ENCODE results near the gene ADD3.

Gene ADD3

DNA sequence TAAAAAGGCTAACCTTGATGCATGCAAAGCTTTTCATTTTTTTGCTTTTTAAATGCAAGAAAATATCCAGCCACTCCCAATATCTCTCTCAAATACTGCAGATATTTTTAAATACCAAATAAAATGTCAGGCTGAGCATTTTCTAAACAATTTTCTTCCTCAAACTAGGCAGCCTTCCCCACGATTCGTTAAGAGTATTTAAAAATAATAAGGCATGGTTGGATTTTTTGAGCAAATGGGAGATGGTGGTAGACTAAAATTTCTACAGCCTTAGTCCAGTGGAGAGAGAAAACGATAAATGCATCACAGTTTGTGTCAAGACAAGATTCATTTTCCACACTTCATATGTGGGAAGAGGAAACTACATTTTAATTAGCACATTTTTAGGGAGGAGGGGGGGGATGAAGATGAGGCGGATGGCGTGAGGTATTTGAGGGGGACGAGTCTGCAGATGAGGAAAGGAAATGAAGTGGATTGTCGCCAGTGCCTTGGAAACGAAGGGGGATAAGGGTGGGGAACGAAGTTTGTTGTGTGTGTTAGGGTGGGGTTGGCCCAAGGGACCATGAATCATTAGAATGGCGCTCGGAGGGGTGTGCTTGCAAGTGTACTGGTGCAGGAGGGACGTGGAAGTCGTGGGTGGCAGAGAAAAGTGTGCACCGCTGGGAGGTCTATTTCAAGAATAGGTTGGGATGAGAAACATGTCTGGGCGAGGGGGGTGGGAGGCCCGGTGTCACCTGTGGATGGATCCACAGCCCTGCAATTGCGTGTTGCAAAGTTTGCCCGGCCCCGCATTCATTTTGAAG lies 1.2 kb upstream of the ADD3 start:
- DNase-seq: peak in 1 of 2 donors; percentile 30

DNA sequence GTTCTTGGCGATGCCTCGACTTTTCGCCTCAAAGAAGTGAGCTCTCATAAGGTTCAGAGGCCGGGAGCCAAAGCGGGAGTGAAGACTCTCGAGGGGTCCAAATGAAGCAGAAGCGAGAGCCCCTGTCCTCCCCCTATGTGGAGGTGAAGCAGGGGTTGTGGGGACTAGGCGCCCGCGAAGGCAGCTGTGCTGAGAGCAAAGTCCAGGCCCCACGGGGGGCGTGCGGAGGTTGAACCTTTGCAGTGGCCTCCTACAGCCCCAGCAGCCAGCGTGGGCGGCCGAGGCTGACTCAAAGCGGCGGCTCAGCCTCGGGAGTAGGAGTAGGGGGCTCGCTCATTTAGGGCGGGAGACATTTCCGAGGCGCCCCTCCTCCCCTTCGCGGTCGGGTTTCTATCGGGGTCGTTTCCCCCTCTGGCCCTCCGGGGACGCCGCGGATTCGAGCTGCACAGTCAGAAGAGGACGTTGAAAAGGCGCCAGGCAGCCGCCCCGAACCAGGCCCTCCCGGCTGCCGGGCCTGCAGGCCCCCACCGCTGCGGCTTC lies 553 bp upstream of the ADD3 start:
- peak in 1 of 2 donors; percentile 37 for DNase-seq

DNA sequence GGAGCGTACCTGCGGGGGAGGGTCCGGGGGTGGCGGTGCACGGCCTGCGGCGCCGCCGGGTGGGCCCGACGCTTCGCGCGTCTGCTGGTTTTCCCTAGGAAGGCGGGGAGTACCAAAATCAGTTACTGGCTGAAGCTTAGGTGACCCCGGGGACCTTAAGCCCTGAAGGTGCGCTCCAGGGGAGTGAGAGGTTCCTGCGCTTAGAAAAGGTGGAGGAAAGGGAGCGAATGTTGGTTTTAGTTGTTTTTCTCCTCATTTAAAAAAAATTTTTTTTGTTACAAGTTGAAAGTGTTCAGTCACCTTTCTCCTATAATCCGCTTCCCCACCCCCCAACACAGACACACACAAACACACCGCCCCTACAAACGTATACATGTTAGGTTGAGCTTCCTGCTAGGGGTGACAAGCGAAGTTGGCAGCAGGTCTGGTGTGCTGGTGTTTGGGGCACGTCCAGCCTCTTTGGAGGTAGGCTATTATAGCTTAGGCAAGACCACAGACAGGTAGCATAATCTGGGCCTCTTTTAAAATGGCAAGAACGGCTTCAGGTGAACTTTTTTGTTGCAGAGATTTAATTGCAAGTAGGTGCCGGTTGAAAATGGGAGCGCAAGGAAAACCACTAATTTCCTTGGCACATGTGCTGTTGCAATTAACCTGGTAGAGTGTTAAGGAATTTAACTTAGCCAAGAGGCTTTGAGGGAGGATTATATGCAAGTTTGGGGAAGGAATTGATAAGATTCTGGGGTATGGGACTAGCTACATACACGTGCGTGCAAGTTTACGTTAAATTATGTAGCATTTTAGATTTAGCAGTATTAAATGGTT lies 945 bp downstream of the ADD3 start:
- DNase-seq: peak in 1 of 2 donors; percentile 11

DNA sequence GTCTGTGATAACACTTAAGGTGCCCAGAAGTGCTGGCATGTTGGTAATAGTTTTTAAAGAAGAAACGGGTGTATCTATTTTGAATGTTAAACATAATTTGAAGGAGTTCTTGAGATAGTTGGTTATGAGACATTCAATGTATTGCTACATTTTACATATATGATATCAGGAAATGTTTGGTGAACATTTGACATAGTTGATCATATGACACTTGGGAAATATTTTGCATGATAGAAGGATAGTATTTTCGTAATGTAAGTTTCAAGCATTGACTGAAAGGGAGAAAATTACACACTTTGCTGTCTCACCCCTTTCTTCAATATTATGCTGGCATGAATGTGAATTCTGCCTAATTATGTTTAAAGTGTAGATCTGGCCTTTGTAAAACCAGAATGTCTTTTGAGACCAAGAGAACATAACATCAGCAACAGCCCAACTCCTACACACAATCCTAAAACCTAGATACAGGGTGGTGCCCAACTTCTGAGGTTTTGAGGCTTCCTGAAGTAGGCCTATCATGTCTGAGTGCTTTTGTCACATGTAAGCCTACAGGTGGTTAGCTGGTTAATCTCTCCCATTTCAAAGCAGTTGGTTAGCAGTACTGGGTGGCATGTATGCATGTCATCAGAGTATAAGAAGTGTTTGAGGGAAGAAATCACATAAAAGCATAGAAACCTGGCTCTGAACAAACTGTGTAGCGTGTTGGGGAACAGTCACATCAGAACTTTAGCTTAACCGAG lies 2.1 kb downstream of the ADD3 start:
- no peak for DNase-seq

DNA sequence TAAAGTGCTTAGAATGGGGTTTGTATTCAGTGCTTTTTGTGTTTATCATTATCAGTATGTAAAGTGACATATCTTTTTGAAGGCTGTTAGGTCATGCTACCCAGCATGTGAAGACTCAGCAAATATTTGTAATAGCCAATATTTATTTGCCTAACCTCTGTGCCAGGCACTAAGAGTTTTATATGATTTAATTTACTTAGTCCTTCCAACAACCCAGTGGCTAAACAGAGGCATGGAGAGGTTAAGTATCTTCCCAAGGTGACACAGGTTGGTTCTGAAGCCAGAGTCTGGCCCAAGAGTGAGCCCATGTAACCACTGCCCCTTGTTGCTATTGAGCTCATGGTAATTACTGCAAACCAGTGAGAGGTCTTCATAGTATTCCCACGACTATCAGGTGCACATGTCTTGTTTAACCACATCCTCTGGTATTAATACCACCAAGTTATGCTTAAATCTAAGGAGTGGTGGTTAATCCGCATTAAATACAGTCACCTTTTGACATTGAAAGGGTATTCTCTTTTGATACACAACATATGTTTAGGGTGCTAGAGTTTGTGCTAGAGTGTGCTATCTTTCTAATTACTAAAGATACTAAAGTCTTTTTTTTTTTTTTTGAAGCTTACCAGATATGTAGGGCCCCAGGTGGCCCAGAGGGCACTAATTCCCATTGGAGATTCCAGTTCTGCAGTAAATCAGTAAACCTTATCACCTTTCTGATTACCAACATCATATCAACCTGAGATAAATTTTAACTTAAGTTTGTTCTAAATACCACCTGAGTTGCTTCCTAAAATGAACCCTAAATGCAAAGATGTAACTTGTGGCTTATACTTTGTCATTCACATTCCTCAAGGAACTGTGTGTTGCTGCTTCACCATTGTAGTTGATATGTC lies 2.9 kb downstream of the ADD3 start:
- no peak for DNase-seq

DNA sequence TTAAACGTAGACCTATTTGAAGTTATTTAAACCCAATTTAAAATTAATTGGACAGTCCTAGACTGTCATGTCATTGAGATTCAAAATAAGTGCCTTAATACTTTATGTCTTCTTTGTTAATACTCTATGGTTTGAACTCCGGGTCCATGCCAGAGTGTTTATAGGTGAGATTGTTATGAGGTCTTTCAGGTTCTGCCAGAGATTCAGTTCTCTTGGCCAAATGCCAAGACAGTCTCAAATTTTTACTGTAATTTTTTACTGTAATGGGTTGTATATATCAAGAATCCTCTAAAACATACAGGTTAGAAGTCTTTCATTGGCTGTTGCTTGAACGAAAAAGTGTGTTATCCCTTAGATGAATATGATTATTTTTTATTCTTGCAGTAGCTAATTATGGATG lies 3.9 kb downstream of the ADD3 start:
- no peak for DNase-seq

DNA sequence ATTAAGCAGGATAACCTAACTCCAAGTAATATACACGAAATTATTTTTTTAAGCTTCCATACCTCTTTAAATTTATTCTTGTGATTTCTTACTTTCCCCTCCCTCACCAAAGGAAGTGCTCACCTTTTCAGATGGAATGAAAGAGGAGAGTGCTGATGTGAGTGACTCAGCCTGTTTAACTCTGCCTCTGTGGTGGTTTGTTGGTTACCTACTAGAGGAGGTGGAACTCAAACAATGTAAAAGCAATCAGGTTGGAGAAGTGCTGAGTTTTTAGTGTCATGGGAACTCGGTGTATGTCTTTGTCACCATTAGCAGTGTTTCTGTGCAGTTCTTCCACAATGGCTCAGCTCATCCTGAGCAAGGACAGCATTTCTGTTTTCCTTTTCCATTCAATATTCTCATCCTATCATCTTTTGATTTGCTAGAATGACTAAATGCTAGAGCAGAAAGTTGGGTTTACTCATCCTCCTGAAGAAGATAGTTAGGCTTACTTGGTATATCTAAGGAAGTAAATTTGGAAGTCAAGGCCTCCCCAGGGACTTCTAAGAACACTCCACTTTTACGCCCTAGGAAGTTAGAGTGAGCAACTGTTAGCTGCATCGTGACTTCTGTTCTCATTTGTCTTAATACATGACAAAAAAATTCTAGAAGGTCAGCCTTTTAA lies 6.0 kb downstream of the ADD3 start:
- no peak for DNase-seq

DNA sequence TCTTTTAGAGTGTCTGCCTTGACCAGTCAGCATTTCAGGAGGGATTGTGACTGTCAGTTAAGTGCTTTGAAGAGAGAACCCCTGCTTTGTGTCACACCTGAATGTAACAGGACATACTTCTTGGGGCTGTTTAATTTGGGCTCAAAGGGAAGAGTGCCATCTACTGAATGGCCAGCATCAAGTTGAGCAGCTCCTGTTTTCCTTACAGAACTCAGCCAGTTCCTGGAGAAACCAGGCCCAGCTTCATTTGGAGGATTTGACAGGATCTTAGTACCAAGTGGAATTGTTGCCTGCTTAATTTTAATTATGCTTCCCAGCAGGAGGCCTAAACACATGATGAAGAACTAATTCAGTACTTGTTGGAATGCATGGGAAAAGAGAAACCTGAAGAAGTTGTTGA lies 8.3 kb downstream of the ADD3 start:
- no peak for DNase-seq

DNA sequence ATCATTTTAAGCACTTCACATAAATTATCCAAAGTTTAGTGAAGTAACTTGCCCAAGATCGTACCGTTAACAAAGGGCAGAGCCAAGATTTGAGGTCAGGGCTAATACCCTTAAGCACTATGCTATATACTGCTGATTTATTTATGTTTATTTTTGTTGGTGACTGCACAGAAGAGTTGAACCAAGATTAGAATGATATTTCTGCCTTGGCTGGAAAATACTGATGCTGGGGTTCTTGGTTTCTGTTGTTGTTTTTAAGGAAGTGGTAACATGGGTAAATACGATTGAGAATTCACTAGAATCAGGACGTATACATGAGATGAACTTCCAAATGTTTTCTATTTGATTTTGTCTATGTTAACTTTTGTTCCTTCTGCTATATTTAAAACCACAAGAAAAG lies 9.3 kb downstream of the ADD3 start:
- no peak for DNase-seq

DNA sequence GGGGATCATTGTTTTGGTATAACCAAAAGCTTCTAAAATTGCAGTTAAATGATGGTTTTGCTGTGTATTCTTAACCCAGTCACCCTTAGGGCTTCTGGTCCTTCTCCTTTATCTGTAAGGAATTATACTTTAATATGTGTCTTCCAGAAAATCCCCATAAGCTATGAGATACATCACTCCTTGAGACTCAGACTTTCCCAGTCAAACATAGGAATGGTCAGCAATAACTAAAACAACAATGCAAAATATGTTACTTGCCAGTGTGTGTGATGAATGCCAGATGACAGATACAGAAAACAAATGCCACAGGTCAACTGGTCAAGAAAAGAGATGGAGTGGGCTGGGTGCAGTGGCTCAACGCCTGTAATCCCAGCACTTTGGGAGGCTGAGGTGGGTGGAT lies 10.1 kb downstream of the ADD3 start:
- DNase-seq: no peak

DNA sequence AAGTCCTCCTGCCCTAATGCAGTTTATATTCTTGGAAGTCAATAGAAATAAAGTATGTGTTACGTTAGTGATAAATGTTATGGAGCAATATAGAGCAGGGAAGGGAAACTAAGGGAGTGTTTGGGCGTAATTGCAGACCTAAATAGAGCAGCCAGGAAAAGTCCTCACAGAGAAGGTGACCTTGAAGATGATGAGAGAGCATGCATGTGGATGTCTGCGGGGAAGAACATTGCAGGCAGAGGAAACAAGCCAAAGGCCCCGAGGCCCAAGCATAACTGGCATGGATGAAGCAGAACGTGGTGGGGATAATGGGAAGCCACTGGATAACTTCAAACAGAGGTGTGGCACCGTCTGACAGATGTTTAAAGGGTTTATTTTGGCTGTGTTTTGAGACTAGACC lies 12.5 kb downstream of the ADD3 start:
- DNase-seq: no peak

DNA sequence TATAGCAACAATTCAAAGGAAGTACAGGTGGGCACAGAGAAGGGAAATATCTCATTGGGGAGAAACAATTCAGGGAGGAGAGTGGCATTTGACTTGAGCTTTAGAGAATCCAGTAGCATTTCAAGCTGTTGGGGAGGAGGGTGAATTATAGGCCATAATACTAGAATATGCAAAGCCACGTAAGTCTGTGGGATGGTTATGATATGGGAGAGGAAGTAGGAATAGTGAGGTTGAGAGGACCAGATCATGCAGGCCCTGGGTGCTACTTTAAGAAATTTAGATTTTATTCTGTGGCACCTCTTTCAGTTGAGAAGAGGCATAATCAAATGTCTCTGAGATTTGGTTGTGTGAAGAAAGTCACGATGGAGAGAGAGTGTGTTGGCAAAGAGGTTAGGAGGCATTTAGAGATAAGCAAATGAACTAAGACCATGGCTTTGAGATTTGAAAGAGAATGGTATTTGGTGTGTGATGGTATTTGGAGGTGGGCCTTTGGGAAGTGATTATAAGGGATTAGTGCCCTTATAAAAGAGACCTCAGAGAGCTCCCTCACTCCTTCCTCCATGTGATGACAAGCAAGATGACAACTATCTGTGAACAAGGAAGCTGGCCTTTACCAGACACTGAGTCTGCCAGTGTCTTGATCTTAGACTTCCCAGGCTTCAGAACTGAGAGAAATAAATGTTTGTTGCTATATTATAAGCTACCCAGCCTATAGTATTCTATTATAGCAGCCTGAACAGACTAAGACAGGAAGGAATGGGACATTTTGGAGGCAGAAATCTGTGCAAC lies 15.1 kb downstream of the ADD3 start:
- peak in 1 of 2 donors; percentile 34 for DNase-seq

DNA sequence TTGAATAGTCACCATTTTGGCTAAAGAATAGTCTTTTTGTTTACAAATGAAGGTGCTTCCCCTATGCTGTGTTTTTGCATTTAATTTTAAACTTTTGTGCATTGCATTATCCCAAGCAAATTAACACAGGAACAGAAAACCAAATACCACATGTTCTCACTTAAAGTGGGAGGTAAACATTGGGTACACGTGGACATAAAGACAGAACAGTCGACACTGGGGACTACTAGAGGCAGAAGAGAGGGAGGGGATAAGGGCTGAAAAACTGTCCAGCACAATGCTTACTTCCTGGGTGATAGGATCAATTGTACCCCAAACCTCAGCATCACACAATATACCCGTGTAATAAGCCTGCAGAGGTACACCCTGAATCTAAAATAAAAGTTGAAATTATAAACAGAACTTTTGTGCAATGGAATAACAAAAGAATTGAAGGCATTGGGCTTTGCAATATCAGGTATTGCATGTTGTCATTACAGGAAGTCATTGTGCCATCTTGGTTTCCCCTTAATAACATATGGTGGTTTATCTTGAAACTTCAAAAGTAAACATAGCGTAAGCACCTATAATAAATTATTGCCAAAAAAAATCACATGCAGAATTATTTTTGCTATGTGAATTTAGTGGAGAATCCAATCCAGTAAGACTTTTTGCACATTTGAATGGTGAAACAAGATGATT lies 16.1 kb downstream of the ADD3 start:
- no peak for DNase-seq

DNA sequence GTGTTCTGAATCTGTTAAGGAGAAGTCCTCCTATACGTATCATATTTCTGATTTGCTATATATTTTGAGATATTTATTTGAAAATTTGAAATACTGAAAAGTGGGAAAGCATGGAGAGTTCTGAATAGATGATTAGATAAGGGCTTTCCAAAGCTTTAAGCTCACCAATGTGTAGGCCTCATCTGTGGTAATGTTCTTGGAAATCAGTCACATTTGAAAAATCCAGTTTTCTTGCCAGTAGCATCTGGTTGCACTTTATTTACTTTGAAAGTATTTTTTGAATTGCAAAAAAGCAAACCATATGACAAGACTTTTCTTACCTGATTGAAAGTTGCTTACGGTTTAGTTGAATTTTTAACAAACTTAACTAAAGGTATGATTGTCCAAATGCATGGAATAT lies 21.7 kb downstream of the ADD3 start:
- DNase-seq: no peak

DNA sequence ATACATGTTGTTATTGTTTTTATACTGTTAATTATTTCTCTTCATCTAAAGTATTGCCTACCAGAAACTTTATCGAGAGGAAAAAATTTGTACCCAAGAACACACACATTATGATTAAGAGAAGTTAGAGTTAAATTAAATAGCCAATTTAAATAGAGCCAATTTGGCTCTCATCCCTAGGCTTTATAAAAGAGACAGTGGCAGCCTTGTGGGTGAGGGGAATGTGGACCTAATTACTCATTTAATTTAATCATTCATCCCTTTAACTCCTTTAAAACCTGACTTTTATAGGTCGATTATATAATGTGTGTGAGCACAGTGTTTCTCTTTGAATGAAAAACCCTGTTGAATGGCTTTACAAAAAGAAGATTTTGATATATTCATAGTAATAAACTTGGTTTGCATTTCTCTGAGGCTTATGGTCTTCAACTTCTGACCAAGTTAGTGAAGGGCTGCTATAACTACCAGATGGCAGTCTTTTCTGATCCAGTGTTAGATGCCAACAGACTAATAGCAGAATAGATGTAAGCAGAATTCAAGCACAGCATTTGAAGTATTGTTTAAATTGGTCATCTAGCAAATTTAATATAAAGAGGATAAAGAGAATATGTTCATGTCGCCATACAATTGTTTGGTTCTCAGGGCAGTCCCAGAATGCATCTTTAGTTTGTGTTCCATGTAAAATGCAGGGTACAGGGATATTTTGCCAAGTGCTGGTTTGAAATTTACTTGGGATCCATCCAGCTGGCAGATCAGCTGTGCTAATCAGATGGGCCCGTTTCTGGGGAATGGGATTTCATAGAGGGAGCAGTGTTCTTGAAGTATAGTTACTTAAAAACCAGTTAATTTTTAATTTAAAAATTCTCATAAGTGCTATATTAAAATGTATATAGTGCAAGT lies 25.3 kb downstream of the ADD3 start:
- no peak for DNase-seq

DNA sequence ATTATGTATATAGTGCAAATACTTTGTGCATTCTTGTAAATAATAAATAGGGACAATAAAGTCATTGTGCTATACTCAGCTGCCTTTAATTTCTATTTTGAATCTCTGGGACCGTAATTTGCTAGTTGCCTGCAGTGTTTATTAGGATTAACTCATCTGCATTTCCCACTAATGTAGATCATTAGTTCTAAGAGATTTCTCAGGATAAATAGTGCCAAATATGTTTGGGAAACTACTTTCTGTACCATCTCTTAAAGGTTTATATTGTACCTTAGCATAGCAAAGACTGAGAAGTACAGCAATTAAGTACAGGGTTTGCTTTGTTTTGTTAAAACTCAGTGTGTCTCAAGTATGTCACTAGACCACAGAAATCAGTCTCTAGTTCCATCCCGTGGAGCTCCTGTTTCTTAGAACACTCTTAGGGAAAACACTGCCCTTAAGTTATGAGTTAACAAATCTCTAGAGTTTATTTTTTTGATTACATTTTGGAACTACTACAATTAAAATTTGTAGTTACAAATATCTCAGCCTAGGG lies 26.0 kb downstream of the ADD3 start:
- DNase-seq: no peak

DNA sequence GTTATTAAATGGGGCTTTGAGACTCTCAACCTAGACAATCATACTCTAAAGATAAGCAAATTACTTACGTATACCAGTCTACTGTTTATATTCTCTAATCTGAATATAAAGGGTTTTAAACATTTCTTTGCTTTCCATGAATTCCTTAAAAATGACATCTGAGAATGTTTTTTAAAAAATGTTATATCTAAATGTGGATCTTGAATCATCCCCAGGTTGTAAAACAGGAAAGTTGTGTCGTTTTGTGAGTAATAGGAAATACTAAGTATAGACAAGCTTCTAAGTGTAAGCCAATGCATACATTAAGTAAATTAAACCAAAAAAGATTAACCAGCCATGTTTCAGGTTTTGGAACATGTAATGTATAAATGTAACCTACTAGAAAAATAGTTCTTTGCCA lies 26.8 kb downstream of the ADD3 start:
- DNase-seq: no peak

DNA sequence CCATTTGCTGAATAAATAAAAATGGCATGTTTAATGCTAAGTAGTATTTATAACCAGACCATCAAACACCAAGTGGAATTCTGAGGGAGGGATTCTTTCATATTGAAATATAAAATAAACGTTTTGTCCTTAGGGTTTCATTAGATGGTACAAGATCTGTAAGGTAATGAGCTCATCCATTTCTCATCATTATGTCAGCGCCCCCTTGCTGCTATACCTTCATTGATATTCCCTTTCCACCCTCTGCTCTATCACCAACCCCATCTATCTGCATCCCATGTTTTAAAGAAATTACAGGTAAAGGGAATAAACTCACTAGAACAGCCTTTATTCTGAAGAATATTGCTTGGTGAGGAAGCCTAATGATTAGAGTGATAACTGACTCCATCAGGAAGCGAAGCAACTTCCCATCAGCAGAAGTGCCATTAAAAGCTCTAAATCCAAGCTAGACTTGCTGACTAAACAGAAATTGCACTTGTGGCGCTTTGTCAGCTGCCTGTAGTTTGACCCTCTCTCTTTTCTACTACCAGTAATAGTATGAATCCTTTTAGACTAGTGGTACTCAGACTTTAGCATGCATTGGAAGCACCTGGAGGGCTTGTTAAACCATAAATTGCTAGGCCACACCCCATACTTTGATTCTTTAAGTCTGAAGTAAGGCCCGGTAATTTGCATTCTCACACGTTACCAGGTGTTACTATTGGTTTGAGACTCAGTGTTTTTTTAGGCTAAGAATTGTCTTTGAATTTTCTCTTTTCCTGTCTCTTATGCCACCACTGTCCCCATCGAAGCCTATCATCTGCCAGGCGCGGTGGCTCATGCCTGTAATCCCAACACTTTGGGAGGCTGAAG lies 27.5 kb downstream of the ADD3 start:
- DNase-seq: no peak
